ENCODE data around the gene CD300LD. TPM values are rescaled to one million over a fixed set of nuclear protein-coding genes. Genes with fewer than 3 reads are reported as not detected.

Gene CD300LD
- total and polyA plus RNA-seq, 10 of the 15 experiments (the other 5 are each of a cell fraction or from before 2014, with no cell fraction given): not detected

DNA sequence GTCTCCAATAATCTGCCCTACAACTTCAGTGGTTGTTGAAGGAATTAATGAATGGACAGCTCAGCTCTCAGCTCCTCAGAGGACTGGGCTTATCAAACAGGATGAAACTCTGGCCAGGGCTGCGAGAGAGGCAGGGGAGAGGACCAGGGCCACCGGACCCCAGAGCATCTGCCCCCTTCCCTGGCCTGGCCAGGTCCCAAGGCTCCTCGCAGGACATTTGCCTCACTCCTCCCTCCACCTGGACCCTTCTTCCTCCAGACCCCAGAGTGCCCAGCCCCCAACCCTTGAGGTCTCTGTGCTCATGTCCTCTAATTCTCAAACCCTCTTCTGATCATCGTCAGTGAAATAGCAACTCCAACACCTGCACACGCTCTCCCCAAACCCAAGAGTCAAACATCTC lies 49.9 kb downstream of the CD300LD start (continued):
- TF ChIP-seq, protein P1, sequence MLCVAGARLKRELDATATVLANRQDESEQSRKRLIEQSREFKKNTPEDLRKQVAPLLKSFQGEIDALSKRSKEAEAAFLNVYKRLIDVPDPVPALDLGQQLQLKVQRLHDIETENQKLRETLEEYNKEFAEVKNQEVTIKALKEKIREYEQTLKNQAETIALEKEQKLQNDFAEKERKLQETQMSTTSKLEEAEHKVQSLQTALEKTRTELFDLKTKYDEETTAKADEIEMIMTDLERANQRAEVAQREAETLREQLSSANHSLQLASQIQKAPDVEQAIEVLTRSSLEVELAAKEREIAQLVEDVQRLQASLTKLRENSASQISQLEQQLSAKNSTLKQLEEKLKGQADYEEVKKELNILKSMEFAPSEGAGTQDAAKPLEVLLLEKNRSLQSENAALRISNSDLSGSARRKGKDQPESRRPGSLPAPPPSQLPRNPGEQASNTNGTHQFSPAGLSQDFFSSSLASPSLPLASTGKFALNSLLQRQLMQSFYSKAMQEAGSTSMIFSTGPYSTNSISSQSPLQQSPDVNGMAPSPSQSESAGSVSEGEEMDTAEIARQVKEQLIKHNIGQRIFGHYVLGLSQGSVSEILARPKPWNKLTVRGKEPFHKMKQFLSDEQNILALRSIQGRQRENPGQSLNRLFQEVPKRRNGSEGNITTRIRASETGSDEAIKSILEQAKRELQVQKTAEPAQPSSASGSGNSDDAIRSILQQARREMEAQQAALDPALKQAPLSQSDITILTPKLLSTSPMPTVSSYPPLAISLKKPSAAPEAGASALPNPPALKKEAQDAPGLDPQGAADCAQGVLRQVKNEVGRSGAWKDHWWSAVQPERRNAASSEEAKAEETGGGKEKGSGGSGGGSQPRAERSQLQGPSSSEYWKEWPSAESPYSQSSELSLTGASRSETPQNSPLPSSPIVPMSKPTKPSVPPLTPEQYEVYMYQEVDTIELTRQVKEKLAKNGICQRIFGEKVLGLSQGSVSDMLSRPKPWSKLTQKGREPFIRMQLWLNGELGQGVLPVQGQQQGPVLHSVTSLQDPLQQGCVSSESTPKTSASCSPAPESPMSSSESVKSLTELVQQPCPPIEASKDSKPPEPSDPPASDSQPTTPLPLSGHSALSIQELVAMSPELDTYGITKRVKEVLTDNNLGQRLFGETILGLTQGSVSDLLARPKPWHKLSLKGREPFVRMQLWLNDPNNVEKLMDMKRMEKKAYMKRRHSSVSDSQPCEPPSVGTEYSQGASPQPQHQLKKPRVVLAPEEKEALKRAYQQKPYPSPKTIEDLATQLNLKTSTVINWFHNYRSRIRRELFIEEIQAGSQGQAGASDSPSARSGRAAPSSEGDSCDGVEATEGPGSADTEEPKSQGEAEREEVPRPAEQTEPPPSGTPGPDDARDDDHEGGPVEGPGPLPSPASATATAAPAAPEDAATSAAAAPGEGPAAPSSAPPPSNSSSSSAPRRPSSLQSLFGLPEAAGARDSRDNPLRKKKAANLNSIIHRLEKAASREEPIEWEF (IDR thresholded peaks at IDR 0.05; ENCODE audit: insufficient replicate concordance, low read depth, low read length): no peak
- TF ChIP-seq, protein P2, sequence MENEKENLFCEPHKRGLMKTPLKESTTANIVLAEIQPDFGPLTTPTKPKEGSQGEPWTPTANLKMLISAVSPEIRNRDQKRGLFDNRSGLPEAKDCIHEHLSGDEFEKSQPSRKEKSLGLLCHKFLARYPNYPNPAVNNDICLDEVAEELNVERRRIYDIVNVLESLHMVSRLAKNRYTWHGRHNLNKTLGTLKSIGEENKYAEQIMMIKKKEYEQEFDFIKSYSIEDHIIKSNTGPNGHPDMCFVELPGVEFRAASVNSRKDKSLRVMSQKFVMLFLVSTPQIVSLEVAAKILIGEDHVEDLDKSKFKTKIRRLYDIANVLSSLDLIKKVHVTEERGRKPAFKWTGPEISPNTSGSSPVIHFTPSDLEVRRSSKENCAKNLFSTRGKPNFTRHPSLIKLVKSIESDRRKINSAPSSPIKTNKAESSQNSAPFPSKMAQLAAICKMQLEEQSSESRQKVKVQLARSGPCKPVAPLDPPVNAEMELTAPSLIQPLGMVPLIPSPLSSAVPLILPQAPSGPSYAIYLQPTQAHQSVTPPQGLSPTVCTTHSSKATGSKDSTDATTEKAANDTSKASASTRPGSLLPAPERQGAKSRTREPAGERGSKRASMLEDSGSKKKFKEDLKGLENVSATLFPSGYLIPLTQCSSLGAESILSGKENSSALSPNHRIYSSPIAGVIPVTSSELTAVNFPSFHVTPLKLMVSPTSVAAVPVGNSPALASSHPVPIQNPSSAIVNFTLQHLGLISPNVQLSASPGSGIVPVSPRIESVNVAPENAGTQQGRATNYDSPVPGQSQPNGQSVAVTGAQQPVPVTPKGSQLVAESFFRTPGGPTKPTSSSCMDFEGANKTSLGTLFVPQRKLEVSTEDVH (IDR thresholded peaks at IDR 0.05; ENCODE audit: low read depth, partially characterized antibody): no peak
- TF ChIP-seq PML (IDR thresholded peaks at IDR 0.05; ENCODE audit: low read length) (no peak), ZBED1 (IDR thresholded peaks at IDR 0.05; ENCODE audit: borderline replicate concordance) (no peak), CREM (IDR thresholded peaks at IDR 0.05; ENCODE audit: low read depth) (no peak), MYC (IDR thresholded peaks at IDR 0.05; ENCODE audit: insufficient read depth, insufficient read length, insufficient replicate concordance, low read length, severe bottlenecking) (no peak), MXI1 (IDR thresholded peaks at IDR 0.05; ENCODE audit: low read depth, low read length) (no peak), POU2F2 (IDR thresholded peaks at IDR 0.05; ENCODE audit: borderline replicate concordance, low read depth, low read length) (no peak), POLR2A (IDR thresholded peaks at IDR 0.05; ENCODE audit: low read depth, low read length) (no peak), EGR1 (IDR thresholded peaks at IDR 0.05; ENCODE audit: borderline replicate concordance in 1 of 2, low read depth in 2 of 2, low read length in 2 of 2) (no peak)

Measured in GM12878 (cell line).